NCI-H2029 (cell line): ENCODE measurements around the gene GPC1.
"Not testable (repeated sequence)": the region's sequence is repeated elsewhere in the genome, so short reads cannot be mapped to it uniquely, and the experiment has no call there.

ENCODE experiments used
- DNase-seq: peaks from one replicate; lab custom pipeline; 2025; lab: John Stamatoyannopoulos, UW

GPC1 gene

GRCh38 chr2:240467149-240467642 is 31.7 kb downstream of the GPC1 start:
- DNase-seq = no peak

DNA sequence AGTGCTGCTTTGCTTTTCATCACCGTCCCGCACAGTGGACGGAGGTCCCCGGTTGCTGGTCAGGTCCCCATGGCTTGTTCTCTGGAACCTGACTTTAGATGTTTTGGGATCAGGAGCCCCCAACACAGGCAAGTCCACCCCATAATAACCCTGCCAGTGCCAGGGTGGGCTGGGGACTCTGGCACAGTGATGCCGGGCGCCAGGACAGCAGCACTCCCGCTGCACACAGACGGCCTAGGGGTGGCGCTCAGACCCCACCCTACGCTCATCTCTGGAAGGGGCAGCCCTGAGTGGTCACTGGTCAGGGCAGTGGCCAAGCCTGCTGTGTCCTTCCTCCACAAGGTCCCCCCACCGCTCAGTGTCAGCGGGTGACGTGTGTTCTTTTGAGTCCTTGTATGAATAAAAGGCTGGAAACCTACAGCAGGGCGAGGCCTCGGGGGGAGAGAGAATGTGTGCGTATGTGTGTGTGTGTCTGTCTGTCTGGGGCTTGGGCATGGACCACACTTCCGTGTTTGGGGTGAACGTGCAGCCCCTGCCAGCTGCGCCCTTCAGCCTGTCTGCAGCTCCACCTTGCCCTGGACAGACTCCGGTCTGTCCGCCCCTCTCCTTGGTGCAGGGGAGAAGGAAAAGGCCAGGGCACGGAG is 32.3 kb downstream of the GPC1 start:
- DNase-seq = no peak

GRCh38 chr2:240468303-240469238 is 33.1 kb downstream of the GPC1 start:
- no peak for DNase-seq

GRCh38 chr2:240469239-240469636 is 33.8 kb downstream of the GPC1 start:
- no peak for DNase-seq

- DNase-seq = no peak
Measured at GRCh38 chr2:240469740-240470139, 34.3 kb downstream of the GPC1 start.

GRCh38 chr2:240472078-240472790 is 36.8 kb downstream of the GPC1 start:
- DNase-seq = no peak

- no peak for DNase-seq
Measured at GRCh38 chr2:240473211-240473610, 37.7 kb downstream of the GPC1 start.

- no peak for DNase-seq
Measured at GRCh38 chr2:240477916-240478315, 42.5 kb downstream of the GPC1 start.

DNA sequence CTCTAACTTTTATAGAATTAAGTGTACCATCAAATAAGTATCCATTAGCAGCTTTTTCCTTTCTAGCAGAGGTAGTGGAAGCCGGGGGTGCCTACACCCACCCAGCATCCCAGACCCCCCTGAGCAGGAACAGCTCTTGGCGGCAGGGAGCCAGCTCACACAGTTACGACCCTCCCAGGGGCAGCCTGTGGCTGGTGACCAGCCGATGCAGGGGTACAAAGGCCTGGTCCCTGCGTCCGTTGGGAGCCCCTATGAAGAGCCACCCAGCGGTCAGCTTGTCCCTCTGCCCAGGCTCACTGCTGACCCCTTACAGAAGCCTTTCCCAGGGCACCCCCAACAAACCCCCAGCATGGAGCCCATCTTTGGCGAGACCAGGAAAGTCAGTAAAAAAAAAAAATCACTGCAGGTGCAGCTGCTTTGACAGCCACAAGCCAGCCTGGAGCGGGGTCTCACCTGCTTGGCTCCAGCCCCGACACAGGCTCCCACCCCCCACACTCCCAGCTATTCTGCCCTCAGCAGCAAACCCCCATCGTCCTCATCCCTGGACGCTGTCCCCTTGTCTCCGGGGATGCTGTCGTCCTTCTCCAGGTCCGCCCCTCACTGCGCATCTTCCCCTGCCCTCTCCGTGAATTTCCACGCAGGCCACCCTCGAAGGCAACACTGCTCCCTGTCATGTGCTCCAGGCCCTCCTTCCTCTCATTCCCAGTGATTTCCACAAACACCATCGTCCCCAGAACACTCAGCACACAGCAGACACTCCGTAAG is 43.1 kb downstream of the GPC1 start:
- DNase-seq = no peak

DNA sequence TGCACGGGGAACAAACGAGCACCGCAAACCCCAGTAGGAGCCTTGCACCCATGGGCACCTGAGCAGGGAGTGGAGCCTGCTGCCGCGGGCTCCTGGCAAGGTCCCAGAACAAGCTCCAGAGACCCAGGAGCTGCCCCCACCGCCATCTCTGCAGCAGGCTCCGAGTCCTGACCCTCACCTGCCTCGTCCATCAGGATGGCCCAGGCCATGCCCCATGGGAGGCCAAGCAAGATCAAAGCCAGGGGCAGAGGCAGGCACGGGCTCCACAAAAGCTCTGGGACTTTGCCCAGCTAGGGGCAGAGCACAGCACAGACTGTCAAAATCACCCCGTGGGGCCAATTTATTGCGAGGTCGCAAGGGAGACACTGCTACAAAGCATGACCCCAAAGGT is 43.6 kb downstream of the GPC1 start:
- DNase-seq = no peak

DNA sequence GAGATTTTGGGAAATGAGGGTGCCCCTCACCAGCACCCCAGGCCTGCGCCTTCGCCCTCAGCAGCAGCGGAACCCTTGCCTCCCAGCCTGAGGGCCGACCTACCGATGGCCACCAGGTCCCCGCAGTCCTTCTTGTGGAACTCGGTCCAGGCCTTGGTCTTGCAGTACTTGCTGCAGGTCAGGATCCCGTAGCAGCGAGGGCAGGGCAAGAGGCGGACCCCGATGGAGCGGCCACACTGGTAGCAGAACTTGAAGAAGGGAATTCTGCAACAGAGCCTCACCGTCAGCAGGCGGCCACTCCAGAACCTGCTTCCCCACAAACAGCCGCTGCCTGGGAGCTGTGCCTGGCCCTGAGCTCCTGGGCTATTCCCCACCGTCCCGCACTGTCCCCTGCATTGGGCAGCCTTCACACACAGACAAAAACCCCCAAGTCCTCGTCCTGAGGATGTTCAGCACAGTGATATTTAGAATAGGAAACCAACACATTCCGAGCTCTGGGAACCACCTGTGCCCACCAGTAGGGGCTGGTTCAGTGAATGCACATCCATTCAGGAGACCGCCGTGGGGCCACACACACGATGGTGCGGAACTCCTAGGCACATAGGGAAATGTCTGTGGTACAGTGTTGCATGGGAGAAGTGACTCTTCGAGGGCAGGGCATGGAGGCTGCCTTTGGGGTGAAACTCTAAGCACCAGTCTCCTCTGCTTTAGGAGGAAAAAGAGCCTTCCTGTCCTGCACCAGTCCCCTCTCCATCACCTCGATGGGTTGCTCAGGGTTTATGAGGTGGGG is 45.6 kb downstream of the GPC1 start:
- DNase-seq = no peak

DNA sequence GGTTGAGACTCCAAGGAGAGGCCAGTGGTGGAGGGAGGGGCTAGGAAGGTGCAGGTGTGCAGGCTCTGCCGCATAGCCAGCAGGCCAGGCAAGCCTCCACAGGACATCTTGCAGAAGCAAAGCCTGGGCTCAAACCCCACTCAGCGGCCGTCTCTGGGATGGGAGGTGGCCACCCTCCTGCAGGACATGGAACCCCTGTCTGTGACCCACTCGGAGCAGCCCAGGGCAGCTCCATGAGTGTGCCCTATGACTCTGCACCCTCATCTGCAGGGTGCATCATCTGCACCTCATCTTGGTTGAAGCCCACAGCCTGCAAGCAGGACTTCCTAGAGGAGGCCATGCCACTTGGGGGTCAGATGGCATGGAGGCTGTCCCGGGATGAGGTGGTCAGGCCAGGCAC is 46.3 kb downstream of the GPC1 start:
- no peak for DNase-seq

- DNase-seq = no peak
Measured at GRCh38 chr2:240482141-240482540, 46.7 kb downstream of the GPC1 start.

- DNase-seq = no peak
Measured at GRCh38 chr2:240491483-240491882, 56.0 kb downstream of the GPC1 start.

DNA sequence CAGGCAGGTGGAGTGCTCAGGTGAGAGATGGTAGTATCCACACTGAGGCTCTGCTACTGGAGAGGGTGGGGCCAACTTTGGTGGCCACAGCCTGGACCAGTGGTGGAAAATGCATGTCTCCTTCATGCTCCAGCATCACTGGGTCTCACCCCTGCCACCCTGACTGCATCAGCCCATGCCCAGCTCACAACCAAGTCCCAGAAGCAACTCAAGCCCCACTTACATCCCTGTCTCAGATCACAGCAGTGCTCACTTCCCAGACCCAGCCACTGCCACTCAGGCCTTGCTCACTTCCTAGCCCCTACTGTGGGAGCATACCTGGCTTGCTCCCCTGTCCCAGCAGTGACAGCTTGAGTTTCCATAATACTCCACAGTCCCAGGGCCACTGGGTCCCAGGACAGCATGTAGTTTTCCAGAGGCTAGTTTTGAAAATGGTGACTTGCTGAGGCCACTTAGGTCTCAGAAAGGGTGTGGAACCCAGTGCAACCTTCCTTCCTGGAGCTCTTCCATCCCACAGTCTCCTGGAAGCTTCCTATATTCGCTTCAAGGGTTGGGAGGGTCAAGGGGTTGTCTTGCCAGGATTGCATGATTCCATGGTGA is 58.8 kb downstream of the GPC1 start:
- DNase-seq = no peak

DNA sequence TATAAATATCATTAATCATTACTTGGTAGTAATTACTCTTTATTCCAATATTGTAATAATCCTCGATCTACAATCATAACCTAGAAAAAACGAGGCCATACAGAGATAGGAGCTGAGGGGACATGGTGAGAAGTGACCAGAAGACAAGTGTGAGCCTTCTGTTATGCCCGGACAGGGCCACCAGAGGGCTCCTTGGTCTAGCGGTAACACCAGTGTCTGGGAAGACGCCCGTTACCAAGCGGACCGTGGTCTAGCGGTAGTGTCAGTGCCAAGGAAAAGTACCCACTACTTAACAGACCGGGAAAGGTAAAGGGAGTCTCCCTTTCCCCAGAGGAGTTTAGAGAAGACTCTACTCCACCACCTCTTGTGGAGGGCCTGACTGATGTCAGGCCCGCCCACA is 59.5 kb downstream of the GPC1 start:
- DNase-seq = not testable (repeated sequence)

GRCh38 chr2:240497082-240497481 is 61.6 kb downstream of the GPC1 start:
- DNase-seq = not testable (repeated sequence)

GRCh38 chr2:240498171-240498957 is 62.9 kb downstream of the GPC1 start:
- no peak for DNase-seq

- no peak for DNase-seq
Measured at GRCh38 chr2:240498958-240499260, 63.4 kb downstream of the GPC1 start.
